Astrocyte of the spinal cord (primary cell): Measurements from ENCODE around the gene LCOR.

Experiments used
- DNase-seq: peaks from one replicate; pipeline ENCODE4 v3.0.0; 2011; ENCODE audit warnings: low read depth, low spot score
- H3K4me3 ChIP-seq: 2 replicates; pipeline ENCODE4 v1.5.1; 2011; ENCODE audit warnings: low read depth, mild to moderate bottlenecking, low read length, moderate library complexity
- in situ Hi-C: cut with HindIII; loops from 2 replicates; pipeline ENCODE4 v1.10.0; 2017; ENCODE audit warnings: low sequenced_read_pairs
- TF ChIP-seq, protein P1 (sequence below): IDR thresholded peaks from 2 replicates; pipeline ENCODE4 v1.5.1; 2012; ENCODE audit warnings: low read depth, mild to moderate bottlenecking, low read length, inconsistent platforms

The LCOR gene

DNA sequence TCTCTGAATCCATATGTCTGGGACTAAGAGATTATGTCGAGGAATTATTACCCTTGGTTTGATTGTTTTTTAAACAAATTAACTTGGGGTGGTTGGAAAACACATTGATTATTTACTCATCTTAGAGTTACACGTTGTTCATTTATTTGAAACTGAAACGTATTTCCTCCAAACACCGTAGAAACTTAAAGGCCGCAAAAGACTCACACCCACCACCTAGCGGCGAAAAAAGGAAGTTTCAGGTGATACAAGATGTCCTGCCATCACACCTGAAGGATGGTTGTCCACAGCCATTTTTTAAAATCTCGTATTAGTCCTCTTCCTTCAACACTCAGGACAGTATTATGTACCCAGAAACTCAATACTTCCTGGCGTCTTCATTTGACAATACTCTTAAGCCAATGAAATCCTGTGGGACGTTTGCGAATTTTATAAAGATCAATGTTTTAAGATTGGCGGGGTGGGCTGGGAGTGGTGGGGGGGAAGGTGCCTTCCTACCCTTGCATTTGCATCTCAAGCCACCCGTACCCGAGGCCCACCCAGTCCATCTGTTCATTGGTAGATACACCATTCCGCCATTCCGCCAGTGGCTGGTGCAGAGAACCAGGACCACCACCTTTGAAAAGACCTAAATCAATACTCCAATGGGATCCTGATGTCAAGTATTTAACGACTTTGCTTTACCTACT, 1.4 kb upstream of the LCOR start:
- DNase-seq = peak; percentile 73
- TF ChIP-seq, protein P1, sequence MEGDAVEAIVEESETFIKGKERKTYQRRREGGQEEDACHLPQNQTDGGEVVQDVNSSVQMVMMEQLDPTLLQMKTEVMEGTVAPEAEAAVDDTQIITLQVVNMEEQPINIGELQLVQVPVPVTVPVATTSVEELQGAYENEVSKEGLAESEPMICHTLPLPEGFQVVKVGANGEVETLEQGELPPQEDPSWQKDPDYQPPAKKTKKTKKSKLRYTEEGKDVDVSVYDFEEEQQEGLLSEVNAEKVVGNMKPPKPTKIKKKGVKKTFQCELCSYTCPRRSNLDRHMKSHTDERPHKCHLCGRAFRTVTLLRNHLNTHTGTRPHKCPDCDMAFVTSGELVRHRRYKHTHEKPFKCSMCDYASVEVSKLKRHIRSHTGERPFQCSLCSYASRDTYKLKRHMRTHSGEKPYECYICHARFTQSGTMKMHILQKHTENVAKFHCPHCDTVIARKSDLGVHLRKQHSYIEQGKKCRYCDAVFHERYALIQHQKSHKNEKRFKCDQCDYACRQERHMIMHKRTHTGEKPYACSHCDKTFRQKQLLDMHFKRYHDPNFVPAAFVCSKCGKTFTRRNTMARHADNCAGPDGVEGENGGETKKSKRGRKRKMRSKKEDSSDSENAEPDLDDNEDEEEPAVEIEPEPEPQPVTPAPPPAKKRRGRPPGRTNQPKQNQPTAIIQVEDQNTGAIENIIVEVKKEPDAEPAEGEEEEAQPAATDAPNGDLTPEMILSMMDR = peak; percentile 82
- no peak overlapping the region for H3K4me3 ChIP-seq
- in situ Hi-C loops = no loop called here

DNA sequence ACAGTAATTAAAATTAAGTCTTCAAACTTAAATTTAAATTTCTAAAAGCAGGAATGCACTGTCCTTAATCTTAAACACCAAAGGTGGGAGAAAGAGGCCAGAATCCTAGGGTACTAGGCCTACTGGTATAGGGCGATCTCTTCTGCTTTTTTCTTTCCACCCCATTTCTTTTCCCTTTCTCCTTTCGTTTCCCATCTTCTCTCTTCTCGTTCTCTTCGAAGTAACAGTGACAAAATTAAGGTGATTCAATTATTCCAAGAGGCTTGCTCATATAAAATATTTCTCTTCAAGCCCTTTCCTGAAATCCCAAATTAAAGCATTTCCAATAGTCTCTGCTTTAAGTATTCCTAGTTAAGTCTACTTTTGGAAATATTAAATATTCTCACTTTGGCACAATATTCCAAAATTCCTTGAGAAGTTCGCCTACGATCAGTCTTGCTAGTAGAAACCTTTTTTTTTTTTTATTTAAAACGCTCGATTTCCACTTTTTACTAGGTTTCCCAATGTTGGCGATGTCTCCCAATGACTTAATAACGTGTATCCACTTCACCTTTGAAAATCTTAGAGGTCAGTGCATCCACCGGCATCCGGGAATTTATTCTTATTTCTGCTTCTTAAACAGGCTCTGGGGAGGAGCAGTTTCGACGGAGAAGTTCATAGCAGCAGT, 765 bp upstream of the LCOR start:
- in situ Hi-C loops = no loop called here
- TF ChIP-seq, protein P1 = no peak
- no peak for DNase-seq
- H3K4me3 ChIP-seq = peak overlapping the region; percentile 62

DNA sequence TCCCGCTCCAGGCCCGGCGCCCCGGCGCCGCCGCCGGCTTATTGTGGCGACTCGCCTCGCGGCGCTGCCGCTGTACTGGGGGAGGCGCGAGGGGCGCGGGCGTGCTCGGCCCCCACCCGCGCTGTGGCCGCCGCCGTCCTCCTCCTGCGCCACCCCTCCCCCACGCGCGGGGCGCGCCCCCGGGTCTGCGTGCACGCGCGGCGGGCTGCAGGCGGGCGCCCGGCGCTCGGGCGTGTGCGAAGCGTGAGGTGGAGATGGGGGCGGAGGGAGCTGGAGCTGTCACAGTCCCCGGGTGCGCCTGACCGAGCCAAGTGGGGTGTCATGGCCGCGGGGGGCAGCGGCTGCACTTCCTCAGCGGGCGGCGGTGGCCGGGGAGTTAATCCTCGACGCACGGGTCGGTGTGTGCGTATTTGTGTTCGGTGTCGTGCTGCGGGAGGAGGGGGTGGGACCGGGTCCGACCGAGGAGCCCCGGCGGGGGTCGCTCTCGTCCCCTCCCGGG, 672 bp downstream of the LCOR start:
- in situ Hi-C loops = no loop called here
- TF ChIP-seq, protein P1 = no peak
- peak overlapping the region; percentile 62 for H3K4me3 ChIP-seq
- DNase-seq = peak; percentile 69

DNA sequence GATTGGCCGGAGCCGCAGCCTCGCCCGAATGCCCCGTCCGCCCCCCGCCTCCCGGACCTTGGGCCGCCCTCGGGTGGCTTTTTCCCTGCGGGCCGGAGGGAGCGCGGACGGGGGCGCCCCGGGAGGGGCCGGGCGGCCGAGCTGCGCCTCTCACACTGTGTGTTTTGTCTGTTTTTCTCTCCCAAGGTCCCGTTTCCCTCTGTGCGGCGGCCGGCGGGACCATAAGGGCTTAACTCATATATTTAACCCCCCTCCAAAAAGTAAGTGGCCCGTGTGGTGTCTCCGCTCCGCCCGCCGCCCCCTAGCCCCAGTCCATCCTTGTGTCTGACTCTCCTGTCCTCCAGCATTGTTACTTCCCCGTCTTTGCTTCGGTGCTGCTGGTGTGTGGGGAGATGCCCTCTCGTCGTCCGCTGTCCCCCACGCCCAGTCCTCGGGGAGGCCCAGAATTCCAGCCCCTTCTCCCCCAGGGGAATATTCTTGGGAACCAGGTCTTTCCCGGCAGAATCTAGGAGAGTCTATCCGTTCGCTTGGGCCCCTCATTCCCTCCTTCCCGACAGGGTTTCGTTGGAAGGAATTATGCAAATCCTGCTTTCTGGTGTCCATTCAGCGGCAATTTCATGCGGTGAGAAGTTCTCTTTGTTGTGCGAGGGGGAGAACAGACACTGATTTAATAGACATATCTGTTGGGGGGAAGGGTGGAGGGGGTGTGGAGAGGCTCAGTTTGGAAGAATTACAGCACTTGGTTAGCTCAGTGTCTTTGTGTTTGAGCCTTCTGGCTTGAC, 1.3 kb downstream of the LCOR start:
- H3K4me3 ChIP-seq = peak overlapping the region; percentile 62
- in situ Hi-C loops = no loop called here
- DNase-seq = peak; percentile 35
- TF ChIP-seq, protein P1 = no peak

DNA sequence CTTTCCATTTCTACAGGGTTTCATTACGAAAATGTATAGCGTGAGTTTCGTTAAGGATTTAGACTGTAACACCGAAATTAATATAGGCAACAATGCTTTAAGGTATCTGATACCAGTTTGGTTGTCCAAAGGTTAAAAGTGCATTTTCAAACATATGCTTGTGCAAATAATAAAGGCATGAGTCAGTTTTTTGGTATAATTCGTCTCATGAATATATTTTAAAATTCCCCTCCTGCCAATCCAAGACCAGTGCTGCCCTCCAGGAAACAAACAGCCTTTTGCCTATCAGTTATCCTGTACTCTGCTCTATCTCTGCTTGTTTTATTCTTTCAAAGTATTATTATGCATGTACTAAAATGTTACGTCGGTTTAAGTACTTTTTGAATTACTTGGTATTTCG, 2.0 kb downstream of the LCOR start:
- TF ChIP-seq, protein P1 = no peak
- in situ Hi-C loops = no loop called here
- peak overlapping the region; percentile 62 for H3K4me3 ChIP-seq
- peak; percentile 12 for DNase-seq

DNA sequence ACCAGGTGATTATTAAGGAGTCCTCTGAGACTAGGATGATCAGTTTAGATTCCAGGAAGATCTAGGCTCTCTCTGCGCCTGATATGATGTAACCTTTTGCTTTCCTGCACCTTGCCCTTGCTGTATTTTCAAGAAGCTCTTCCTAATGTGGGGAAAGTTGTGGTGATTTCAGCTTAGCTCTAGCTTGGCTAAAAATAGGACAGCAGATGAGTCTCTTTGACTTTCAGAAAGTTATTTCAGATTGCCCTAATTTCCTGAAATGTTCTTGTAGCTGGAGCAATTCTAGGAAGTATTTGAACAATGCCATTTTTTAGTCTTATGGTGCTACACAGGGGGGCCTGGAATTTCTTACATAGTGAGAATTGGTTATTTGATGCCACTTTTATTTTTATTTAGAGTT, 3.8 kb downstream of the LCOR start:
- H3K4me3 ChIP-seq = no peak overlapping the region
- TF ChIP-seq, protein P1 = no peak
- peak; percentile 21 for DNase-seq
- in situ Hi-C loops = no loop called here
